Karpas-422 (cell line): ENCODE measurements around the gene MDFI. TPM values are rescaled to one million over a fixed set of nuclear protein-coding genes. Genes with fewer than 3 reads are reported as not detected.

ENCODE experiments used
- DNase-seq: peaks from one replicate; pipeline ENCODE4 v3.0.0-alpha.2; 2015
- H2AFZ ChIP-seq: fragments of 200-600 bp; sonication (generic); 2 replicates; pipeline ENCODE4 v1.6.1; 2014; ENCODE audit warnings: antibody characterized with exemption, low read length, mixed read lengths
- H3K27ac ChIP-seq: fragments of 200-600 bp; sonication (generic); 2 replicates; pipeline ENCODE4 v1.5.1; 2014; ENCODE audit warnings: mild to moderate bottlenecking, low read length, moderate library complexity
- H3K27me3 ChIP-seq: fragments of 200-600 bp; sonication (generic); 2 replicates; pipeline ENCODE4 v1.6.1; 2014; ENCODE audit warnings: low read length, mixed read lengths
- H3K36me3 ChIP-seq: fragments of 200-600 bp; sonication (generic); 2 replicates; pipeline ENCODE4 v1.6.1; 2014; ENCODE audit warnings: low read length, mixed read lengths; ENCODE audit not compliant: insufficient read depth
- H3K4me1 ChIP-seq: fragments of 200-600 bp; sonication (generic); 2 replicates; pipeline ENCODE4 v1.6.1; 2014; ENCODE audit warnings: mild to moderate bottlenecking, low read length, mixed read lengths
- H3K4me2 ChIP-seq: fragments of 200-600 bp; sonication (generic); 2 replicates; pipeline ENCODE4 v1.6.1; 2014; ENCODE audit warnings: low read length, low read depth, mild to moderate bottlenecking; ENCODE audit not compliant: poor library complexity, severe bottlenecking
- H3K4me3 ChIP-seq: fragments of 200-600 bp; sonication (generic); 2 replicates; pipeline ENCODE4 v1.5.1; 2014; ENCODE audit warnings: mild to moderate bottlenecking, antibody characterized with exemption, low read length, mixed read lengths
- H3K79me2 ChIP-seq: fragments of 200-600 bp; sonication (generic); 2 replicates; pipeline ENCODE4 v1.6.1; 2014; ENCODE audit warnings: mild to moderate bottlenecking, low read length, mixed read lengths
- H3K9ac ChIP-seq: fragments of 200-600 bp; sonication (generic); 2 replicates; pipeline ENCODE4 v1.6.0; 2014; ENCODE audit warnings: low read length
- H3K9me2 ChIP-seq: fragments of 200-600 bp; sonication (generic), shearing (Covaris generic); replicated peaks from 2 replicates; pipeline ENCODE4 v1.6.0; 2014; ENCODE audit warnings: mild to moderate bottlenecking, low read length, moderate library complexity; ENCODE audit not compliant: insufficient read depth
- H3K9me3 ChIP-seq: fragments of 300-700, 200-600 bp; sonication (generic); 2 replicates; pipeline ENCODE4 v1.6.1; 2014; ENCODE audit warnings: low read length, mixed read lengths
- H4K20me1 ChIP-seq: fragments of 200-600 bp; sonication (generic); 2 replicates; pipeline ENCODE4 v1.6.1; 2014; ENCODE audit warnings: mild to moderate bottlenecking, antibody characterized with exemption, low read length, low read depth; ENCODE audit not compliant: insufficient read depth
- total RNA-seq: library from RNA; depleted of rRNA; stranded (reverse); fragments of >200 nt; shearing (Covaris generic); gene quantifications from 2 replicates; pipeline ENCODE4 v1.2.3, GENCODE V29; 2014; ENCODE audit warnings: low replicate concordance

MDFI gene
- total RNA-seq, 1 experiment from 2014 or later, result not detected

DNA sequence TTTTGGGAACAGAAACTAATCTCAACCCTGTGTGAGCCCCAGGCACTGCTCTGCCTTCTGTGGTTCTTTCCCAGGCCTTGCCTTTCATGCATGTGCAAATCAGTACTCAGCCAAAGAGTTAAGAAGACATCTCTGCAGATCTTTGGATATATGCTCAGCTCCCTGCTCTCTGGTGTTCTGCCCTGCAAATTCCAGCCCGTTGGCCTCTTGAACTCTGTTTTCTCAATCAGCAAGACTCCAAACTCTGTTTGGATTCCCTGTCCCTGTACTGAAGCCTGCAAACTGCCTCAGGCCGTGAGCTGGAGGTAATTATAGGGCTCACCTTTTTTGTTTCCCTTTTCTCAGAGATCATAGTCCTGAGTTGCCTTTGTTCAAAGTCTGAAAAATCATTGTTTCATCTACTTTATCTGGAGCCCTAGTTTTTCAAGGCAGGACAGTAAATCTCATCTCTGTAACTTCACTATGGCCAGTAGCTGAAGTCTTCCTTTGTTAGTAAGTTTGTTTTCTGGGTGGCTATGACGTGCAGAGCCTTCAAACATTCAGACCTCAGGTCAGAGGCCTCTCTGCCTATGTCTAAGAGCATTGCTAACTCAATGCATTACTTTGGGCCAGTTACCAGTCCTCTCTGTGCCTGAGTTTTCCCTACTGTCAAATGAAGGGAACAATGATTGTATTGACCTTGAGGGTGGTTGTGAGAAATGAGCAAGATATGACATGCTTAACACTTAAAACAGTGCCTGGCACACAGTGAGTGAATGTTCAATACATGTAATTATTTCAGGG lies 15.9 kb upstream of the MDFI start:
- Histone ChIP-seq H3K9me3 (no peaks in the 10 kb centered on the region; the same call in 1 of the 2 replicates), H3K79me2 (no peaks in the 10 kb centered on the region), H2AFZ (no peak overlapping the region), H3K4me2 (no peak overlapping the region), H3K4me3 (no peak overlapping the region), H3K27ac (no peak overlapping the region), H3K9ac (no peak overlapping the region), H3K27me3 (no peaks in the 10 kb centered on the region), H4K20me1 (no peaks in the 10 kb centered on the region), H3K9me2 (no peaks in the 10 kb centered on the region), H3K36me3 (no peaks in the 10 kb centered on the region), H3K4me1 (peaks cover 9% of the 10 kb centered on the region)
- DNase-seq, result no peak

DNA sequence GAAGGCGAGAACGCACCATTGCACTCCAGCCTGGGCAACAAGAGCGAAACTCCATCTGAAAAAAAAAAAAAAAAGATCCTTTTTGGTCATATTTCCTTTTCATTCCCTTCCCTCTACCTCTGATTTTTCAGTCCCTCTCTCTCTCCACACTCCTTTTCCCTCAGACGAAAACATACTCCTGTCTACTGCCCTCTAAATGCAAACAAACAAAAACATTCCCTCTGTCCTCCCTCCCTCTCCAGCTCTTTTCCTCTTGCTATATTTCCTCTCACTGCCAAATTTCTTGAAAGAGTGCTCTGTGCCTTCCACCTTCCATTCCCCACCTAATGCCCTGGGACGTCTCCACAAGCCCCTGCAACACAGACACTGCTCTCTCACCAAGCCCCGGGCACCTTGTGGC lies 14.9 kb upstream of the MDFI start:
- H3K9me2 ChIP-seq, result no peaks in the 10 kb centered on the region
- H3K27ac ChIP-seq, result no peak overlapping the region
- no peaks in the 10 kb centered on the region for H3K79me2 ChIP-seq
- H3K9ac ChIP-seq, result no peak overlapping the region
- H3K4me3 ChIP-seq, result no peak overlapping the region
- DNase-seq, result no peak
- H3K4me1 ChIP-seq, result peaks cover 9% of the 10 kb centered on the region
- no peaks in the 10 kb centered on the region; the same call in 1 of the 2 replicates for H3K9me3 ChIP-seq
- H4K20me1 ChIP-seq, result no peaks in the 10 kb centered on the region
- no peaks in the 10 kb centered on the region for H3K27me3 ChIP-seq
- no peaks in the 10 kb centered on the region for H3K36me3 ChIP-seq
- no peak overlapping the region for H2AFZ ChIP-seq
- no peak overlapping the region for H3K4me2 ChIP-seq

DNA sequence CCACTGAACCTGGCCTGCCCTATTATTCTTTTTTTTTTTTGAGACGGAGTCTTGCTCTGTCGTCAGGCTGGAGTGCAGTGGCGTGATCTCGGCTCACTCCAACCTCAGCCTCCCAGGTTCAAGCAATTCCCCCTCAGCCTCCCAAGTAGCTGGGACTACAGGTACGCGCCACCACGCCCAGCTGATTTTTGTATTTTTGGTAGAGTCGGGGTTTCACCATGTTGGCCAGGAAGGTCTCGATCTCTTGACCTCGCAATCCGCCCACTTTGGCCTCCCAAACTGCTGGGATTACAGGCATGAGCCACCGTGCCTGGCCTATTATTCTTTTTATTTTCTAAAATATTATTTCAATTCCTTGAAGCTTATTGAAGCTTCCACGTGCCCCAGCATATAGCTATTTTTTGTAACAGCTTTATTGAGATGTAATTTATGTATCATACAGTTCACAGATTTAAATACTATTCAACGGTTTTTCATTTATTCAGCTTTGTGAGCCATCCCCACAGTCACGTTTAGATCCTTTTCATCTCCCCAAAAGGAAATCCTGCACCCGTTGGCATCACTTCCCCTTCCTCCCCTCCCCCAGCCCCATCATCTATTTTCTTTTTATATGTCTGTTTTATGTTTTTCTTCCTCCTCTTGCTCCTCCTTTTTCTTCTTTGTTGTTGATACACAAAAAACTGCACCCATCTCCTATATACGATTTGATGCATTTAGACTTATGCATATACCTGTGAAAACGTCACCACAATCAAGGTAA lies 13.5 kb upstream of the MDFI start:
- Histone ChIP-seq H3K79me2 (no peaks in the 10 kb centered on the region), H2AFZ (no peak overlapping the region), H3K9me3 (no peaks in the 10 kb centered on the region; the same call in 1 of the 2 replicates), H3K4me2 (no peak overlapping the region), H4K20me1 (no peaks in the 10 kb centered on the region), H3K27me3 (no peaks in the 10 kb centered on the region), H3K36me3 (no peaks in the 10 kb centered on the region), H3K9me2 (no peaks in the 10 kb centered on the region), H3K4me1 (peaks cover 9% of the 10 kb centered on the region), H3K4me3 (no peak overlapping the region), H3K9ac (no peak overlapping the region), H3K27ac (no peak overlapping the region)
- DNase-seq, result no peak

DNA sequence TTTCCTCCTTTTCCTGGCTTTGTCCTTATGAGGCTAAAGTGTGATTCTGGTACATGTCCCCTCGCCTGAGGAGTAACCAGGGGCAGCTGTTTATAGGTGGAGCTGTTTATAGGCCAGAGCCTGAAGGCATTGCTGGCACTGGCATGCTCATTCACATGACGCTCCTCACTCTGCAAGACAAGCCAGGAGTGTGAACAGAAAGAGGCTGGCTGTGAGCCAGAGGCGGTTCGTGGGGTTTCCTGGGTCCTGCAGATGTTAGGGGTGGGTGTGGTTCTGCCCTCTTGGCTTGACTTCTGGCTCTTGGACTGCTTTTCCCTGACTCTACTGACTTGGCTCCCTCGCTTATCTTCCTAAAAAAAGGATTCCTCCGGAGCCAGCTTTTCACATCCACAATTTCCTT lies 12.8 kb upstream of the MDFI start:
- H3K36me3 ChIP-seq, result no peaks in the 10 kb centered on the region
- H3K27ac ChIP-seq, result no peak overlapping the region
- no peak overlapping the region for H3K4me2 ChIP-seq
- no peaks in the 10 kb centered on the region for H4K20me1 ChIP-seq
- H3K79me2 ChIP-seq, result no peaks in the 10 kb centered on the region
- no peaks in the 10 kb centered on the region; the same call in 1 of the 2 replicates for H3K9me3 ChIP-seq
- H3K9ac ChIP-seq, result no peak overlapping the region
- no peaks in the 10 kb centered on the region for H3K9me2 ChIP-seq
- H3K4me1 ChIP-seq, result peaks cover 8% of the 10 kb centered on the region
- no peak overlapping the region for H3K4me3 ChIP-seq
- no peak for DNase-seq
- H3K27me3 ChIP-seq, result no peaks in the 10 kb centered on the region
- H2AFZ ChIP-seq, result no peak overlapping the region

DNA sequence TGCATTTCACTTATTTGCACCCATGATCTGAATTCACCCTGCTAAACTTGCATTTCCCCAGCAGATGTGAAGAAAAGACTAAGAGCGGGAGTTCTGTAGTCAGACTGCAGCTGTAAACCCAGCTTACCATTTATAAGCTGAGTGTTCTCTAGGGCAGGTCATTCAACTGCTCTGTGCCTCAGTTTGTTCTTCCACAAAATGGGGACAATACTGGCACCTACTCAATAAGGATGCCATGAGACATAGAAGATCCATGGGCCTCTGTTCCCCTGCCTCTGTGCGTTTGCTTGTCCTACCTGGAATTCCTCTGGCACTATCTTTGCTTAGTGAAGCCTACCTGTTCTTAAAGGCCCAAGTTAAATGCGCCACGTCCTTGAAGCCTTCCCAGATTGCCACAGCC lies 12.2 kb upstream of the MDFI start:
- Histone ChIP-seq H3K4me3 (no peak overlapping the region), H3K4me2 (no peak overlapping the region), H3K9ac (no peak overlapping the region), H3K4me1 (peaks cover 4% of the 10 kb centered on the region; the same call in 1 of the 2 replicates), H4K20me1 (no peaks in the 10 kb centered on the region), H3K9me2 (no peaks in the 10 kb centered on the region), H3K36me3 (no peaks in the 10 kb centered on the region), H3K27ac (no peak overlapping the region), H3K27me3 (no peaks in the 10 kb centered on the region), H3K79me2 (no peaks in the 10 kb centered on the region), H2AFZ (no peak overlapping the region), H3K9me3 (no peaks in the 10 kb centered on the region; the same call in 1 of the 2 replicates)
- peak; percentile 23 for DNase-seq

DNA sequence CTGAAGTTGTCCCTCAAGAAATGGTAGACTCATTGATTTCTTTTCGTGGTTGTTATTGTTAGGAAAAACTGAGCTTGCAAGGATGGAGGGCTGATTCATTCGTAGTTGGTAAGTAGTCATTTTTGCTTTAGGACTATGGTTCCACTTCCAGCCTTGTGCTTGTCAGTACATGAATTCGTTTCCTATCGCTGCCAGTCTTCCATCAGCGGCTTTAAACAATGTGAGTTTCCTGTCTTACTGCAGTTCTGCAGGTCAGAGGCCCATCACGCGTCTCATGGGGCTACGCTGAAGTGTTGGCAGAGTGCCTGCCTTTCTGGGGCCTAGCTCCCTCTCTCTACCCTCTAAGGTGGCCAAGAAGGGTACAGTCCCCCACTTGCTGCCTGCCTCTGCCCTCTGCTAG lies 11.4 kb upstream of the MDFI start:
- H2AFZ ChIP-seq, result no peak overlapping the region
- DNase-seq, result peak; percentile 23
- no peaks in the 10 kb centered on the region for H3K9me3 ChIP-seq
- no peak overlapping the region for H3K4me2 ChIP-seq
- H3K9ac ChIP-seq, result no peak overlapping the region
- no peaks in the 10 kb centered on the region for H3K36me3 ChIP-seq
- no peaks in the 10 kb centered on the region for H4K20me1 ChIP-seq
- H3K9me2 ChIP-seq, result no peaks in the 10 kb centered on the region
- no peak overlapping the region for H3K27ac ChIP-seq
- H3K27me3 ChIP-seq, result no peaks in the 10 kb centered on the region
- H3K4me3 ChIP-seq, result no peak overlapping the region
- no peaks in the 10 kb centered on the region for H3K79me2 ChIP-seq
- H3K4me1 ChIP-seq, result peaks cover 4% of the 10 kb centered on the region; the same call in 1 of the 2 replicates

DNA sequence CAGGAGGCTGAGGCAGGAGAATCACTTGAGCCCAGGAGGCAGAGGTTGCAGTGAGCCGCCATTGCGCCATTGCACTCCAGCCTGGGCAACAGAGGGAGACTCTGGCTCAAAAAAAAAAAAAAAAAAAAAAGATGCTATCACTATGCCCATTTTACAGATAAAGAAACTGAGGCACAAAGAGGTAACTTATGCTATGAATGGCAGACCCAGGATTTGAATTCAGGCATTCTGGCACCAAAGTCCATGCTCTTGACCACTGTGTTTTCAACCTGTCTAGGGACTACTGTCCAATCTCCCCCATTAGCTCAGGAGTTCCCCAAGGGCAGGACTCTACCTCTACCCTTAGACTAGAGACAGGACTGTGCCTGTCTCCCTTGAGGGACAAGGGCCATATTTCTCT lies 9.1 kb upstream of the MDFI start:
- Histone ChIP-seq H3K9me2 (no peaks in the 10 kb centered on the region), H3K36me3 (no peaks in the 10 kb centered on the region), H3K27me3 (no peaks in the 10 kb centered on the region), H3K4me2 (no peak overlapping the region), H3K9me3 (no peaks in the 10 kb centered on the region), H3K27ac (no peak overlapping the region), H2AFZ (no peak overlapping the region), H3K4me3 (no peak overlapping the region), H3K79me2 (no peaks in the 10 kb centered on the region), H3K9ac (no peak overlapping the region), H3K4me1 (peaks cover 4% of the 10 kb centered on the region; the same call in 1 of the 2 replicates), H4K20me1 (no peaks in the 10 kb centered on the region)
- DNase-seq, result no peak

DNA sequence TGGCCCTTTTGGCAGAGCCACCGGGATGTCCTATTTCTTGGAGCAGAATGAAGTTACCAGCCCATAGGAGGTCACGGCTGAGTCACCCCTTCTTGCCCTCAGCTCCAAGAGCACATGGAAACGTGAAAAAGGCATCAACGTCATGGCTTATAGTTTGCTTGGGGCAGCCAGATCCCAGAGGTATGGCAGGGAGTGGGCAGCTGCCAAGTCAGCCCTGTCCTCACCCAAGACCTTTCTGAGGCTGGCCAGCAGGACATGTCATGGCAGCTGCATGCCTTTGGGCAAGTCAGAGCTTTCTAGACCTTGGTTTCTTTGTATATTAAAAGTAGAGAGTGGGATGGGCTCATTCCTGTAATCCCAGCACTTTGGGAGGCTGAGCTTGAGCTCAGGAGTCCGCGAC lies 8.2 kb upstream of the MDFI start:
- H3K27ac ChIP-seq, result no peak overlapping the region
- H3K9me2 ChIP-seq, result no peaks in the 10 kb centered on the region
- H2AFZ ChIP-seq, result no peak overlapping the region
- H3K9ac ChIP-seq, result no peak overlapping the region
- no peaks in the 10 kb centered on the region for H4K20me1 ChIP-seq
- peak; percentile 5 for DNase-seq
- H3K79me2 ChIP-seq, result no peaks in the 10 kb centered on the region
- H3K27me3 ChIP-seq, result no peaks in the 10 kb centered on the region
- H3K36me3 ChIP-seq, result no peaks in the 10 kb centered on the region
- H3K4me3 ChIP-seq, result no peak overlapping the region
- H3K4me2 ChIP-seq, result no peak overlapping the region
- peaks cover 4% of the 10 kb centered on the region; the same call in 1 of the 2 replicates for H3K4me1 ChIP-seq
- H3K9me3 ChIP-seq, result no peaks in the 10 kb centered on the region
